Hepatic stellate cell (primary cell): ENCODE results near the gene TK2.
"Not testable (repeated sequence)": the region's sequence is repeated elsewhere in the genome, so short reads cannot be mapped to it uniquely, and the experiment has no call there.

Experiments used
- DNase-seq: peaks from one replicate; pipeline ENCODE4 v3.0.0; 2011; ENCODE audit warnings: low spot score

TK2 gene

DNA sequence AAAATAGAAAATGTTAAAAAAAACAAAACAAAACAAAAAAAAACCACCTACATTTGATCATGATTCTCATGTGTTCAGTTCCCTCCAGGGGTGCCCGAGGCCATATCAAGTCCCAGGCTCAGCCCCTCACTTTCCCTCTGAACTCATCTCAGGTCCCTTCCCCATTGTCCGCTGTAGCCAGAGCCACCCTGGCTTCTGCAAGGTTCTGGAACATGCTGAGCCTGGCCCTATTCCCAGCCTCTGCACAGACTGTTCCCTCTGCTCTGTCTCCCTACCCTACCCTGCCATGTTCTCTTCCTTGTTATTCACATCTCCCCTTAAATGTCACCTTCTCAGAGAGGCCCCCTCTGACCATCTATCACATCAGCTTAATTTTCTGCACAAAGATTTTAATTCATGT lies 46.9 kb downstream of the TK2 start:
- no peak for DNase-seq

DNA sequence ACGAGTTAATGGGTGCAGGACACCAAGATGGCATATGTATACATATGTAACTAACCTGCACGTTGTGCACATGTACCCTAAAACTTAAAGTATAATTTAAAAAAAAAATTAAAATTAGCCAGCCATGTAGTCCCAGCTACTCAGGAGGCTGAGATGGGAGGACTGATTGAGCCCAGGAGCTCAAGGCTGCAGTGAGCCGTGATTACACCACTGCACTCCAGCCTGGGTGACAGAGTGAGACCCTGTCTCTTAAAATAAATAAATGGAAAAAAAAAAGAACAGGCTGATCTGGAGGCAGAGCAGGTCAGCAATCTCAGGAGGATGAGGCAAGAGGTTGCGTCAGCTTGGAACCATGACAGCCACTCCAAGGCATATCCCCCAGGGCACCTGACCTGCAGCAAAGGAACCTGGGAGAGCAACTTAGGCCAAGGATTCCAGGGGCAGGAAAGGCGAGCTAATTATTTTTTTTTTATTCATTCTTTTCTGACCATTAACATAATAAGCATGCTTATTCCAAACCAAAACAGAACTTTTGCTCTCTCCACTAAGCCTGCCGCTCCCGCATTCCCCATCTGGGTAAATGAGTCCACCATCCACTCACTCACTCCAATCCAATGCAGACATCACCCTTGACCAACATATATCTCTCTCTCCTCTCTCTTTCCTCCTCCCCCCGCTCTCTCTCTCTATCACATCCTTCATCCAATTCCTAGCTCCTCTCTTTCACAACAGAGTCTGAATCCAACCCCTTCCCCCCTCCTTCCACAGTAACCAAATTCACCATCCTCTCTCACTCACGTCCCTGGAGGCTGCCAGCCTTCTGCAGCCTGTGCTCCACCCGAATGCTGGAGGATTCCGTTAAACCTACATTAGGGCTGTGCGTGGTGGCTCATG lies 47.7 kb downstream of the TK2 start:
- no peak for DNase-seq

DNA sequence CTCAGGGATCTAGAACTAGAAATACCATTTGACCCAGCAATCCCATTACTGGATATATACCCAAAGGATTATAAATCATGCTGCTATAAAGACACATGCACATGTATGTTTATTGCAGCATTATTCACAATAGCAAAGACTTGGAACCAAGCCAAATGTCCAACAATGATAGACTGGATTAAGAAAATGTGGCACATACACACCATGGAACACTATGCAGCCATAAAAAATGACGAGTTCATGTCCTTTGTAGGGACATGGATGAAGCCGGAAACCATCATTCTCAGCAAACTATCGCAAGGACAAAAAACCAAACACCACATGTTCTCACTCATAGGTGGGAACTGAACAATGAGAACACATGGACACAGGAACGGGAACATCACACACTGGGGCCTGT lies 48.4 kb downstream of the TK2 start:
- not testable (repeated sequence) for DNase-seq

DNA sequence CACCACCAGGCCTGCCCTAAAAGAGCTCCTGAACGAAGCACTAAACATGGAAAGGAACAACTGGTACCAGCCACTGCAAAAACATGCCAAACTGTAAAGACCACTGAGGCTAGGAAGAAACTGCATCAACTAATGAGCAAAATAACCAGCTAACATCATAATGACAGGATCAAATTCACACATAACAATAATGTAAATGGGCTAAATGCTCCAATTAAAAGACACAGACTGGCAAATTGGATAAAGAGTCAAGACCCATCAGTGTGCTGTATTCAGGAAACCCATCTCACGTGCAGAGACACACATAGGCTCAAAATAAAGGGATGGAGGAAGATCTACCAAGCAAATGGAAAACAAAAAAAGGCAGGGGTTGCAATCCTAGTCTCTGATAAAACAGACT lies 52.0 kb downstream of the TK2 start:
- DNase-seq = not testable (repeated sequence)

DNA sequence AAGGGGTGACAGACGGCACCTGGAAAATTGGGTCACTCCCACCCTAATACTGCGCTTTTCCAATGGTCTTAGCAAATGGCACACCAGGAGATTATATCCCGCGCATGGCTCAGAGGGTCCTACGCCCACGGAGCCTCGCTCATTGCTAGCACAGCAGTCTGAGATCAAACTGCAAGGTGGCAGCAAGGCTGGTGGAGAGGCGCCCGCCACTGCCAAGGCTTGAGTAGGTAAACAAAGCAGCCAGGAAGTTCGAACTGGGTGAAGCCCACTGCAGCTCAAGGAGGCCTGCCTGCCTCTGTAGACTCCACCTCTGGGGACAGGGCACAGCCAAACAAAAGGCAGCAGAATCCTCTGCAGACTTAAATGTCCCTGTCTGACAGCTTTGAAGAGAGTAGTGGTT lies 53.7 kb downstream of the TK2 start:
- DNase-seq = not testable (repeated sequence)

DNA sequence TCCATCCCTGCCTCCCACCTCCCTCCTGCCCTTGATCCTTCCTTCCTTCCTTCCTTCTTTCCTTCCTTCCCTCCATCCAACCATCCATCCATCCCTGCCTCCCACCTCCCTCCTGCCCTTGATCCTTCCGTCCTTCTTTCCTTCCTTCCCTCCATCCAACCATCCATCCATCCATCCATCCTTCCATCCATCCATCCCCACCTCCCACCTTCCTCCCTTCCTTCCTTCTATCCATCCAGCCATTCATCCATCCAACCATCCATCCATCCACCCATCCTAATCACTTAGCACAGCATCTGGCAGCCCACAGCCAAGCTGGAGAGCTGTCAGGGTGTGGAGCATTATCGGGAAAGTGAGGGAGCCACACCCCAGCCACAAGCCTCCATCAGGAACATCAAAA lies 54.5 kb downstream of the TK2 start:
- DNase-seq = no peak

DNA sequence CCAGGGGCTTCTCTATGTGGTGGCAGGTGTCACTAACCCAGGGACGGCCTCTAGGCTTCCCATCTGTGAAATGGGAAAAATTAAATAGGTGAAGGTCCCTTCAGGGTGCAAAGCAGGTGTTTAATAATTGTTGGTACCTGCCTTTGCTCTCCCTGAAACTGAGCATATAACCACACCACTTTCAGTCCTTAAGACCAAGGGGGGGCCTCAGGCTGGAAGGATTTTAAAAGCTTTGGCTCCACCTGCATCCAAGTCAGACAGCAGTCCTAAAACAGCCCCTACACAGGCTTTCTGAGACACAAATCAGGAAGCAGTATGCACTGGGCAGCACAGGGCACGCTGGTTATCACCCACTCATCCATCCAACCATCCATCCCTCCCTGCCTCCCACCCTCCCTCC lies 55.0 kb downstream of the TK2 start:
- no peak for DNase-seq

DNA sequence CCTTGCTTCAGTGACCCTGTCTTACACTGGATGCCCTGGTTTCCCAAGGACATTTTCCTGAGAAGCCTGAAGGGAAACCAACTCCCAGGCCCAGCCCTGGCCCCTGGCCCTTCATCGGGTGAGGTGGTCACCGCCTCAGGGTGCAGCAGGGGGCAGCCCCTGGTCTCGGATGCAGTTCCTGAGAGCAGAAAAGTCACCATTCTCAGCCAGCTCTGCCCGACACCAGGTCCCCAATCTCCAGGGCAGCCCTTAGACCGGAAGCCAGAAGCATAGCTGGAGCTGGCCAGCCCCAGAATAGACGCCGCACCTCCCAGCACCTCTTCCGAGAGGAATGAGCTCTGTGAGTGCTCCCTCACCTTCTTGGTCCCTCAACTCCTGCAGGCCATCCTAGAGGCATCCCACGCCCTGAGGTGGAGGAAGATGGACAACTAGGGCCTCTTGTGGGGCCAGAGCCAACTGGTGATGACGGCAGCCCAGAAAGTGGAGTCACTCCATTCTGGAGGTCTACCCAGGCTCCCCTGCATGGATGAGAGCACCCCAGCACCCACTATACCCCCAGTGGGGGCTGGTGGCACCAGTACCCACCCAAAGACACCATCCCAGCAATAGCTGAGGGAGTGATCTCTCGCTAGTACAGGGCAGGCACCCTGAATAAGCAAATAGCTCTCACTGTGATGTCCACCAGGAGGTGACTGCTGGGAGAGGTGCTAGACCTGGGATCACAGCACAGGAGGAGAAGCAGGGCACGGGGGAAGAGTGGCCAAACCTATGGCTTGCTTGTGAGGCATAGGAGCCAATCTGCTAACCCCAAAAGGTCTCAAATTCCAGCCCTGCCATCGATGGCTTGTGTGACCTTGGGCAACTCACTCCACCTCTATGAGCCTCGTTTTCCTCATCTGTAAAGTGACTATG lies 56.2 kb downstream of the TK2 start:
- no peak for DNase-seq

DNA sequence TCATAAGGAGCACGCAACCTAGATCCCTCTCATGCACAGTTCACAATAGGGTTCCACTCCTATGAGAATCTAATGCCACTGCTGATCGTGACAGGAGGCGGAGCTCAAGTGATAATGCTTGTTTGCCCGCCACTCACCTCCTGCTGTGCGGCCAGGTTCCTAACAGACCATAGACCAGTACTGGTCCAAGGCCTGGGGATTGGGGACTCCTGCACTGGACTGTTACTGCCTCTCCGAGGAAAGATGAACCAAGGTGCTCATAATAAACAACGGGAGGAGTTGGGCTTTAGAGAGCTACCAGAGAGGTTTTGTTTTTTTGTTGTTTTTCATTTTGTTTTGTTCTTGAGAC lies 58.2 kb downstream of the TK2 start:
- DNase-seq = no peak

DNA sequence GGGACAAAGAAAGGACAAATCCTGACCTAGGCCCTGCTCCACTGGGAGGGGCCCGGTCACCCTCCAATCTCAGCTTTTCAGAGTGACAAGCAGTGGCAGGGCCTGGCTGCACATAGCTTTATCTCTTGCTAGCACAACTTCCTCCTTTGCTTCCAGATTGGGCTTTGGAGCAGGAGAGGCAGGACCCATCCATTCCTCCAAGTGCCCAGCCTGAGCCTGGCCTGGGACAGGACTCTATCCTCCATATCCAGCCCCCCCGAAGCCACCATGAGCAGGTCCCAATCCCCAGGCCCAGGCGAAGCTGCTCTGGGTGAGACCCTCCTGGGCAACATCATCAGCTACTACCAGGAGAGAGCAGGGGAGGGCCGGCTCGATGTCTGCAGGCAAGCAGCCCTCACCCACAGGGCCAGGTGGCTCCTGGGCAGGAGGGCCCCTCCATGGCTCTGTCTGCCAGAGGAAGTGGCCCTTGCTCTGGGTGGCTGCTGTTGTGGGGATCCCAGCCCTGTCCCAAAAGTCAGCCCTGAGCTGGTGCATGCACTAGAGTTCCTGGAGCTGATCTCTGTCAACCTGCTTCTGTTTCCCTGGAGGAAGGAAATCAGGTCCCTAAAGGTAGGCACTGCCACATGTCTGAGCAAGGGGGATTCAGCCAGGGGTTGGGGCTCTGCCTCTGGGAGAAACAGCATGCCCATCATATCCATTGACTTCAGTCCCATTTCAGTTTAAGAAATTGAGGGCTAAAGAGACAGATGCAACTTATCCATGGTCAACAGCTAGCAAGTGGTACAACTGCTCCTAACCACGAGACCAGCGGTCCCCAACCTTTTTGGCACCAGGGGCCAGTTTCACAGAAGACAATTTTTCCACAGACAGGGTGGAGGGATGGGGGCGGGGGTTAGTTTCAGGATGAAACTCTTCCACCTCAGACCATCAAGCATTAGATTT lies 58.9 kb downstream of the TK2 start:
- no peak for DNase-seq

DNA sequence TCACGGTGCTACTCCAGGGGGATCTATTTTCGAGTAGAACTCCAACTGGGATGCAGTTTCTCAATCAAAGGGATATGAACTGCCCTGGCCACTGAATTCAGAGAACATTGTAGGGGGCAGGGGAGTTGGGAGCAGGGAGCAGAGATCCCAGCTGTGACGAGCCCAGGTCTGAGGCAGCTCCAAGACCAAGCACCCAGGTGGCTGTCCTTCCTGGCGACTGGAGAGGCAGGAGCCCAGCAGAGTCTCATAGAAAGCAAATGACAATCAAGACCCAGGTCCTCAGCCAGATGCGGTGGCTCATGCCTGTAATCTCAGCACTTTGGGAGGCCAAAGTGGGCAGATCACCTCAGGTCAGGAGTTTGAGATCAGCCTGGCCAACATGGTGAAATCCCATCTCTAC lies 60.1 kb downstream of the TK2 start:
- no peak for DNase-seq

DNA sequence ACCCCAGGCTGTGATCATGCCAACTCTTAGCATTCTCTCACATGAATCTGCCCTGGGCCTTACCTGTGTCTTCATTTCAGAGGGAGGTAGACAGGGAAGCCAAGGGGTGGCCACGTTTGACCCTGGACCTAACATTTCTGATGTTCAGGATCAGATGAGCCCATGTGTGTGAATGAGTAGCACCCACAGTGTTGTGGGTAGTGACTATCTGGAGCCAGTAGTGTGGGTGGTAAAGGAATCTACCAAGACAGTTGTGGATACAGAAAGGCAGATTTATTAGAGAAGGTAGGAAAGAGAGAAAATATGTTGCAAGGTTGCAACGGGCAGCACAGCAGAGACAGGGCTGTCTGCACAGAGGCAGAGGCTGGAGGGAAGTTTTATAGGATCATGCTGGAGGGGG lies 60.5 kb downstream of the TK2 start:
- DNase-seq = no peak

DNA sequence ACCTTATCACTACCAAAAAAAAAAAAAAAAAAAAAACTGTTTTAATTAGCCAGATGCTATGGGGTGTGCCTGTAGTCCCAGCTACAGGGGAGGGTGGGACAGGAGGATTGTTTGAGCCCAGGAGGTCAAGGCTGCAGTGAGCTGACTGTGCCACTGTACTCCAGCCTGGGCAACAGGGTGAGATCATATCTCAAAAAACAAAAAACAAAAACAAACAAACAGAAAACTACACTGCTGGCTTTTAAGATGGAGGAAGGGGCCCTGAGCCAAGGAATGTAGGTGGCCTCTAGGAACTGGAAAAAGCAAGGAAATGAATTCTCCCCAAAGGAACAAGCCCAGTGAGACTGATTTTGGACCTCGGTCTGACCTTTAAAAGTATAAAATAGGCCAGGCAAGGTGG lies 61.4 kb downstream of the TK2 start:
- DNase-seq = no peak

DNA sequence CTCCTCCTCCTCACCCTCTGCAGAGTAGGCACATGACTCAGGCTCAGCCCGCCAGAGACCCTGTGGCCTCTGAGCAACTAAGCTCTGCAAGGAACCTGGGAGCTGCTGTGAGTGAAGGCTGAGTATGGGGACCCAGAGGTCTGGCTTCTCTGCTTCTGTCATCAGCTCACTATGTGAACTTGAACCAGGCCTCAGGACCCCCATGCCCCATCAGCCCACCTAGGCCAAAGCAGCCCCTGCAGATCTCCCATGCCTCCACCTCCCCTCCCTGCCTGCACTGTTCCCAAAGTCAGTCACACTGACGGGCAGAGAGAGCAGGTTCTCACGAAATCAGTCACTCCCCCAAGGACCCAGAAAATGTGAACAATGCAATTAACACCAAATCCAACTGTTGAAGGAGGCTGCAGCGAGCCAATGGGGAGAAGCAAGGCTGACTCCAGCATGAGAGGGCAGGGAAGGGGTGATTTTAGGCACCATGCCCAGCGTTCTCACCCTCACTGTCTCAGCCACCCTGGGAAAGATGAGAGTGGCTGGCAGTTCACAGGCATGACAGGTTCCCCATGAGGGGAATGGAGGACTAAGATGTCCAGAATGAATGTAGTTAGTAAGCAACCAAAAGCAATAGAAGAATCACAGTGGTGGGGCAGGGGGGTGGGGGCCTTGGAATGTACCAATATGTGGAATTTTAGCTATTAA lies 62.2 kb downstream of the TK2 start:
- DNase-seq = no peak

DNA sequence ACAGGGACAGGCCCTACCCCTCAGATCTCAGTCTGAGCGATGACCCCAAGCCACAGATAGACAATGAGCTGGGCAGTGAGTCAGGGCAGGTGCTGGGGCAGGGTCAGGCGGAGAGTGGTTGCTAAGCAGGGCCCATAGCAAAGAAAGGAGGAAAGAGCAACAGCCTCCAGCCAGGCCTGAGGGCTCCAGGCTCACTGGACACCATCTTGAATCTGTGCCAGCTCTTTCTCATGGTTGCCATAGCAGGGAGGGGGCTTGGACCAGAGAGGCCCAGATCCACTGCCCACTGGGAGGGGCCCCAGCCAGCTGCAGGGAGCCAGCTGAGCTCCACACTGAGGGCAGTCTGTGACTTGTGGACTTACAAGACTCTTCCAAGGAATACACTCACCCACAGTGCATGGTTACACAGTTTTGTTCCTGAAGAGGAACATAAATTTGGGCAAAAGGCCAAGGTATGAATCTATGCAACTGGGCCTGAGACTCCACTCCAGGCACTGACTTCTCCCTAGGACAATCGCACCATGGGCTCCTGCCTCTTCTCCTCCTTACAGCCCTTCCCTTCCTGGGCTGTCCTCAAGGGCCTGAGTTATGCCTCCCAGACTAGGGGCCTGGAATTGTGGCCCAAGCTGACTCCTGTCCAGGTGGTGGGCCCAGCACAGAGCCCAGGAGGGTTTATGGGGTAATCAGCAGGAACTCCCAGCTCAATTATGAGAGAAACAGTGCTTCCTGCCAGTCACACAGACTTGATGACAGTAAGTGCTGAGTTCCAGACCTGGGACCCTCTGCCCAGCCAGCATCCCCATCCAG lies 62.9 kb downstream of the TK2 start:
- peak; percentile 75 for DNase-seq

DNA sequence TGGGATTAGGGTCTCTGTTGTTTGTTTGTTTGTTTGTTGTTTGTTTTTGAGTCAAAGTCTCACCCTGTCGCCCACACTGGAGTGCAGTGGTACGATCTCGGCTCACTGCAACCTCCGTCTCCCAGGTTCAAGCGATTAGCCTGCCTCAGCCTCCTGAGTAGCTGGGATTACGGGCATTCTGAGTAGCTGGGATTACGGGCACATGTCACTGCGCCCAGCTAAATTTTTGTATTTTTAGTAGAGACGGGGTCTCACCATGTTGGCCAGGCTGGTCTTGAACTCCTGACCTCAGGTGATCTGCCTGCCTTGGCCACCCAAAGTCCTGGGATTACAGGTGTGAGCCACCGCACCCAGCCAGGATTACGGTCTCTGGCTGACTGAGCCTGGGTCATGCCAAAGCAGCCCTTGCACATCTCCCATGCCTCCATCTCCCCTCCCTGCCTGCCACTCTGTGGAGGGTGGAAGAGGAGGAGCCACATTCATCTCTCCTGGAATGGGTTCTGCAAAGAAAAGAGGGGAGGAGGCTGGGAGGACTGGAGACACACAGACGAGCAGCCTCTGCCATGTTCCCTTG lies 63.6 kb downstream of the TK2 start:
- DNase-seq = no peak

DNA sequence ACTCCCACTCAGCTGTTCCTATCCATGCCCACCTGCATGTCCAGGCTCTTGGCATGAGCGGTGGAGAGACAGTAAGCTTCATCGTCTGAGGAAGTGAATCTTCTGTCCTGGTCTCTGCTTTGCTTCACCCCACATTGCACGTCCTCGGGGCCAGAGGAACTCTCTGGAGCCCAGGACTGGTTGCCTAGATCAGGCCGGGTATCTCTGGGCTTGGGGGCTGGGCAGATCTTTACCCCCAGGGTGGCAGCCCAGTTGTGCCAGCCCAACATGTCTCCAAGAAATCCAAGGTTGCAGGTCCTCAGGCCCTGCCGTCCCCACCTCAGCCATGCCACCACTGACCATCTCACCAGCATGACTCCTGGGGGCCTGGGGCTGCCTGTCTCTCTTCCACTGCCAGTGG lies 64.5 kb downstream of the TK2 start:
- DNase-seq = no peak

DNA sequence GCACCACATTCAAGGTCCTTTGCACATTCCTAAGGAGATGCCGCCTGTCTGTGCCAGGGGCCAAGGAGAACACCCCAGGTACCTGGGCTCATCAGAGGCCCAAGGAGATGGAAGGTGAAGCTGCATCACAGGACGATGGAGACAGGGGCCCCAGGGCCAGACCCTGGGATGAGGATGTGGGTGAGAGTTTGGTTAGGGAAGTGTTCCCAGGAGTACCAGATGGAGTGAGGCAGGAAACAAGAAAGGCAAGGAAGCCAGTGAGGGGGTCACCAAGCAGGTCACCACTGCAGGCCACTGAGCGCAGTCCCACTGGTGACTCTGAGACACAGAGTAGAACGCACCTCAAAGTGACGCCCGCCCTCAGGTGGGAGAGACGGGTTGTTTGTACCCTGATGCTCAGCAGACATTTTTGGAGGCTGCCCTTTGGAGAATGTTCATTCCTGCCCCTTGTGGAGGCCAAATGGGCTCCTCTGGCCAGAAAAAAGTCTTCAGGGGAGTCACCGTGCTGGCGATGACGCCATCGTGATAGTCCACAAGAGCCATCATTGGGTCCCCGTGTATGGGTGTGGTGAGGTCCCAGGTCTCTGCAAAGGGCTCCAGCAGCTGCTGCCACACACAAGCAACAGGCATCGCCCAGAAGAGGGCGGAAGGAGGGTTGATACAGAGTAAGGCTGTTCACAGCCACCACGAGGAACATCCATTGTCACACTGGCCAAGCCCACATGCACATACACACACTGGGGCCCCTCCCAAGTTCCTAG lies 65.3 kb downstream of the TK2 start:
- DNase-seq = no peak

DNA sequence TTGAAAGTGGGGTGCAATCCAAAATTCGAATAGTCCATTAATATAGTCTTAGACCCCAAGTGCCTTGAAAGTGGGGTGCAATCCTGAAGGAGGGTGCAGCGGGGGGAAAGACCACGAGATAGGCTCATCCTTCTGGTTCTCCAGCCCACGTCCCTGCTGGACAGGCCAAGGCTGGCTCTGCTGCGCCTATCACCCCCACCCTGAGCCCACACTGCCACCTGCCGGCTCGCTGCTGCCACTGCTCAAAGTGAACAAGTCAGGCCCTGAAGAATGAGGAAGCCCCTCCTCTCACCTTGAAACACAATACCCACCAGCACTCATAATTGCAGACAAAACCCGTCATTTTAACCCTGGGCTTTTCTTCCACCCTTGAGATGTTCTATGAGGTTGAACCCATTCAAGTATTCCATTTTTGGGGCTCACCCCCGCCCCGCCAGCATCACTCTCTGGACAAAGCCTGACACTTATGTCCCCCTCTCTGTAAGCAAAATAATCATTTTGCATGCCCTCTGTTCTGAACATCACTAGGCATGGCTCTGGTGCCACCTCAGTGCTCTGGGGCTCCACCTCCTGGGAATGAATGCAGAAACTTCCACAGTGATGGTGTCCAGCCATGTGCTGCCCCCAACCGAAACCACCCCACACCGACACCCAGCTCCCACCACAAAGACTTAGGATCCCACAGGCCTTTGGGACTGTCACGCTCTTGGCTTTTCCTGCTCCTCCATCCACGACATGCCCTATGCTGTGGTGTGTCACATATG lies 66.1 kb downstream of the TK2 start:
- DNase-seq = peak; percentile 85
